GM08714 (cell line): Measurements from ENCODE around the gene AKNA.

Experiments
- H3K4me3 ChIP-seq: fragments of 200-500 bp; sonication (Bioruptor generic); 2 replicates; pipeline ENCODE4 v1.5.1; 2014; ENCODE audit warnings: mild to moderate bottlenecking, low read length, inconsistent platforms
- ZNF274 ChIP-seq: IDR thresholded peaks from 2 replicates; pipeline ENCODE4 v1.6.1; 2012; ENCODE audit warnings: mild to moderate bottlenecking, low read depth, low read length

The AKNA gene

DNA sequence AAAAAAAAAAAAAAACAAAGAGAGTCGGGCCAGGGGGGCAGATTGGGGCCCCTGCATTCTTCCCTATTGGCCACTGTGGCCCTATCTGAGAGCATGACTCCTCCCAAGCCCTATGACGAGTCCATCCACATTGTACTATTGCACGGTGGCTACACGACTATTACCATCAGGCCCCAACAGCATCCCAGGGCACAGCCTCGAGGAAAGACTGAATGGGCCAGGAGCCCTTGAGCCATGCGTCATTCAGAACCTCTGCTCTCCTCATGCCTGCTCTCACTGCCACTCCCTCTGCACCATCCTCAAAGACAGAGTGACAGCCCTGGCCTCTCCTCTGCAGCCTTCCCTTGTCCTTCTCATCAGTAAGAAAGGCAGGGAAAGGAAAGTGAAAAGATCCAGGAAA, 85.1 kb downstream of the AKNA start:
- H3K4me3 ChIP-seq, result no peak overlapping the region
- TF ChIP-seq ZNF274, result no peak

DNA sequence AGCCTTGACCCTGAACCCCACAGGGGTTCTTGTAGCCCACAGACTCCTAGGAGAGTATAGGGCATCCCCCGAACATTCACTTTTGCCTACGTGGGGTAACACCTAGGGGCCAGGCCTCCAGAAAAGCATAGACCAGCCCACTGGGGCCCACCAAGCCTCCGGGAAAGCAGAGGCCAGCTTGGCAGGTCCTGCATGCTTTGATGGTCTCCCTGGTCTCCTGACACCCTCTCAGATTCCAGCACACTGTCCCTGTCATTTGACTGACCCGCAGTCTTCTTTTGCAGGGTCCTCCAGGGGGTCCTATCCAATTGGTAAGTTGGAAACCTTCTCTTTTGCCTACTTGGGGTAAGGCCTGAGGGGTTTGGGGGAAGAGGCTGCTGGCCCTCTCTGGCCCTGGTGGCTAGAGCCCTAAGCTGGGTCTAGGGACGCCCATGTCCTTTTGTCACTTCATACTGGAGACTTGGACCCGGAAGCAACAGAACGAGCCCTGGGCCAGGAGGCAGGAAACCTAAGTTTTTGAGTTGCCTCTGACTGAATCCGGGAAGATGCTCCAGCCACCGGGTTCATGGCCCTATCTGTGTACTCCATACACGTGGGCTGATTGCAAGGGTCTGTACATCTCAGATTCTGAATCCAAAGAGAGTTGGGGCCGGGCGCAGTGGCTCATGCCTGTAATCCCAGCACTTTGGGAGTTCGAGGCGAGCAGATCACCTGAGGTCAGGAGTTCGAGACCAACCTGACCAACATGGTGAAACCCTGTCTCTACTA, 85.8 kb downstream of the AKNA start:
- no peak for TF ChIP-seq ZNF274
- H3K4me3 ChIP-seq, result no peak overlapping the region

DNA sequence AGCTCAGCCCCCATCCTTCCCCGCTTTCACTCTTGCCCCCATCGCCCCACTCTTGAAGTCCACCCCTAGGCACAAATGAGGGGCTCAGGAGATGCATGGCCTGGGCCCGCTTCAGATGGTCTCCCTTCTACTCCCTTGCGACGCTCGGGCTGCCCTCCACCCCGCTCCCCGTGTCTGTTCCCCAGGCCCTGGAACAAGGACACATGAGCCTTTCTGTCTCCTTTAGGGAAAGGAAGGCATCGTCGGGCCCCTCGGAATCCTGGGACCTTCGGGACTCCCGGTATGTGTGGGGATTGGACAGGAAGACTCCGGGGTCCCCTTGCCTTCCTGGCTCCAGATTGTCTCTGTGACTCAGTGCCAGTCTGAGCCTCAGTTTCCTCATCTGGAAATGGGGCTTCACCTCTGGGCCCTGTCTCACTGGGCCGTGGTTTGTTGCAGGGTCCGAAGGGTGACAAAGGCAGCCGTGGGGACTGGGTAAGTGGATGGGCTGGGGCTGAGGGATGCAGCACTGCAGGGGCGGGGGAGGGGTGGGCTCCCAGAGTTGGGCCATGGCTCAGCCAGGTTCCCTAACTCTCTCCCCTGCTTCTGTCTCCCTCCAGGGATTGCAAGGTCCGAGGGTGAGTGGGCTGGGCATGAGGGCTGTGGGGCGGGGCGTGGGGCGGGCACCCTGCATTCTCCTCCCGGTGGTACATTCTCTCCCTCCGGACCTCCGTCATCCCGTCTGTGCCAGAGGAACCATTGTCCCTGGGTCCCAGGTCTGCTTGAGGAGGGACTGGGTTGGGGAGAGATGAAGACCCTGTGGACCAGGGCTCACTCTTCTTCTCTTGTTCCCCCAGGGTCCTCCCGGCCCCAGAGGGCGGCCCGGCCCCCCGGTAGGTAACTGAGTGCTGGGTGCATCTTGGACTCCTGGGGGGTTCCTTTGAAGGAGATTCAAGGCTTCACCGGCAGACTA, 86.7 kb downstream of the AKNA start:
- no peak for TF ChIP-seq ZNF274

DNA sequence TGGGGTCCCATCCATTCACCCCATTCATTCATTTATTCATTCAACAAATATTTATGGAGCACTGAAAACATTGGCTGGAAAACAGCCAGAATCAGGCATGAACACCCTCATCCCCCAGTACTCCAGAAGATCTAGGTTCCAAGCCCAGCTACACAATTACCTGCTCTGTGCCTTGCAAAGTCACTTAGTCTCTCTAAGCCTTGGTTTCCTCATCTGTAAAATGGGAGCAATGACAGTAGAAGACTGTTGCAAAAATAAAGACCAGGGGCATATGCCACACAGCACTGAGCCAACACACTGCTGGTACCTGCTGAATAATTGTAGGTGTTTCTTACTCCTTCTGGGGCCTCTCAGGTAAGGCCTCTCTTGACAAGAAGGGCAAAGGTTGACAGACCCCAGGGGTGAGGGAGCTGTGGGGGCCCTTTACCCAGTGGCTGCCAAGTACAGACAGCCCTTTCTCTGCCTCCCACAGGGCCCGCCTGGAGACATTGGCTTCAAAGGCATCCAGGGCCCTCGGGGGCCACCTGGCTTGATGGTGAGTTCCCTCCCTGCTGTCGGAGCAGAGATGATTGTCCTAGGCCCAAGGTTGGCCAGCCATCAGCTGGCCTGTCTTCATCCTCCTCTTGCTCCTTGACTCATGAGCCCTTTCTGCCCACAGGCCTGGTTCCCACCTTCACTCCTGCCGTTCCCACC, 87.5 kb downstream of the AKNA start:
- H3K4me3 ChIP-seq, result no peak overlapping the region
- TF ChIP-seq ZNF274, result no peak

More for the DNA sequence above, 86.7 kb downstream of the AKNA start:
- no peak overlapping the region for H3K4me3 ChIP-seq

DNA sequence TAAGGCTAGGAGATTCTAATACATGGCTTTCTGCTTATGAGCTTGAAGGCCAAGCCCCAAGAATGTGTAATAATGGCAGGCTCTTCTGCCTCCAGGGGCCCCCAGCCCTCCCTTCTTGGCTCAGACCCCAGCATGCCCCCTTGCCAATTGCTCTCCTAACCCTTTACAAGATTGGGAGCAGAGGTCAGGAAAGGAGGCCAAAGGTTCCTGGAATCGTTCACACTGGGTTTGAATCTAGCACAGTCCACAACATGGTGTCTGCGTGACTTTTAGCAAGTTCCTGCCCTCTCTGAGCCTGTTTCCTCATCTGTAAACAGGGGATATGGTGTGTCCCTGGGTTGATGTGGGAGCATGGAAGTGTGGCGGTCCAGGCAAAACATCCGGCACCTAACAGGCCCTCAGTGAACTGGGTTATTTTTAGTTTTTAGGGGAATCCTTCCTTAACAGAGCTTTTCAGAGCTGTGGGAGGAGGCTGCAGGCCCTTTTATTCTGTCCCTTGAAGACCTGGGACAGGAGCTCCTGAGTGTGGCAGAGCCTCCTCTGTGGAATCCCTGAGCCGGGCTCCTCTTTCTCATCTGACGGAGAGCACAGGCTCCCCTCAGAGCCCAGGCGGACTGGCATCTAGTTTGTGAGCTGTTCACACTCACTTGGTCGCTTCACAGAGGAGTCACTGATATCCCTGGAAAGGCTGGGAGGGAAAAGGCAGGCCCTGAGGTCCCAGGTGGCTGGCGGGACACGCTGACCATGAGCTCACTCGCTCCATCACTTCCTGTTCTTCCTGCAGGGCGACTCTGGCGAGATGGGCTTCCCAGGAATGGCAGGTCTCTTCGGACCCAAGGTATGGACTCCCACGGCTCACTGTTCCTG, 88.3 kb downstream of the AKNA start:
- TF ChIP-seq ZNF274, result no peak
- no peak overlapping the region for H3K4me3 ChIP-seq

DNA sequence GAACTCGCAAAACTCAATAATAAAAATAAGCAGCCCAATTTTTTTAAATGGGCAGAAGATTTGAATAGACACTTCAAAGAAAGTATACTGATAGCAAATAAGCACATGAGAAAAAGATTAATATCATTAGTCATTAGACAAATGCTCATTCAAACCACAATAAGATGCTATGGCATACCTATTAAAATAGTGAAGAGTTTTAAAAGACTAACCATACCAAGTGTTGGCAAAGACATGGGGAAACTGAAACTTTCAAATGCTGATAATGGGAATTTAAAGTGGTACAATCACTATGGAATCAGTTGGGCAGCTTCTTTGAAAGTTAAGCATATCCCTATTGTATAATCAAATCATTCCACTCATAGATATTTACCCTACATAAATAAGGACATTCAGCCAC, 91.4 kb downstream of the AKNA start:
- no peak overlapping the region for H3K4me3 ChIP-seq
- TF ChIP-seq ZNF274, result no peak

DNA sequence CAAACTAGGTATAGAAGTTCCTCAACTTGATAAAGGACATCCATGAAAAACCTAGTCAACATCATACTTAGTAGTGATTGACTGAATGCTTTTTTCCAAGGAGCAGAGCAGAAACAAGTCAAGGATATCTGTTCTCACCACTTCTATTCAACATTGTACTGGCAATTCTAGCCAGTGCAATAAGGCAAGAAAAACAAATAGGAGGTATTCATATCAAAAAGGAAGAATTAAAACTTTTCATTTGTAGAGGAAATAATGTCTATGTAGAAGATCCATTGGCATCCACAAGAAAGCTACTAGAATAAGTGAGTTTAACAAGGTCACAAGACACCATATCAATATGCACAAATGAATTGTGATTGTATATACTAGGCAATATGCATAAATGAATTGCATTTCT, 93.1 kb downstream of the AKNA start:
- no peak overlapping the region for H3K4me3 ChIP-seq
- no peak for TF ChIP-seq ZNF274

DNA sequence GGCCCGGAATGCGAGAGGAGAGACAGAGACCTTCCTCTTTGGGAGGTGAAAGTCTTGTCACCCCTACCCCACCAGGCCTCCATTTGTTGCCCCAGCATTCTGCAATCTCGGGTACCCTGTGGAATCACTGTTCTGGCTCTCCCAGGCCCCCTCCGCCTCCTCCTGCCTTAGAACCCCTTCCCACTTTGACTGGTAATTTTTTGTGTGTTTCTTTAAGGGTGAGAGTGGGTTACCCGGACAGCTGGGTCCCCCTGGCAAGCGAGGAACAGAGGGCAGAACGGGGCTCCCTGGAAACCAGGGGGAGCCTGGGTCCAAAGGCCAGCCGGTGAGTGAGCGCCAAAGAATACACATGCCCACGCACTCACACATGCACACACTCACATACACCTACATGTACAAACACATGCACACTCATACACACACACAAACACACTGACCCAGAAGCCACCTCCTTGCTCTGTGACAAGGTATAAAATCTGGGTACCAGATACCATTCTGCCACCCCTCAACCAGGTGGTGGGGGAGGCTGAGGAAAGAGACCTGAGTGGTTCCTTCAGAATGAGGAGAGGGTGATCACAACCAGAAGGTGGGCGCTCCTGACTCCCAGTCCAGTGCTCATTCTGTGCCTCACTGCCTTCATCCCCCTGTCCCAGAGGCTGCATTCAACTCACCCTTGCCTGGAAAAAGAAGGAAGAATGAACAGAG, 95.7 kb downstream of the AKNA start:
- no peak overlapping the region for H3K4me3 ChIP-seq
- no peak for TF ChIP-seq ZNF274

DNA sequence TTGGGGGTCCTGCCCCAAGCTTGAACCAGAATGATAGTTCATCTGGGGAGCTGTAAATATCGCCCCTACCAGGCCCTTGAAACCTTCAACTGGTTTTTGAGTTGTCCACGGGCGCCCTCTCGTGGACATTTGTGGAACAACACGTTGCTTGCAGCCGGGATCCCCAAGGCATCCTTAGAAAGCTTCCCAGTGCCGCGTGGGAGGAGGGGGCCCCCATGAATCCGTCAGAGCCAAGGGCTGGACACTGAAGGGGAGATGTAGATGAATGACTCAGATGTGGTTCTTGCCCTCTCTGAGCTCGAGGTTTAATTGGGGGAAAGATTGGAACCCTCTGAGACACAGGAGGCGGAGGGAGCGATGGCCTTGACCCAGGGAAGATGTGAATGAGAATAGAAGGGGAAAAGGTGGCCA, 96.7 kb downstream of the AKNA start:
- no peak for TF ChIP-seq ZNF274
- H3K4me3 ChIP-seq, result no peak overlapping the region

DNA sequence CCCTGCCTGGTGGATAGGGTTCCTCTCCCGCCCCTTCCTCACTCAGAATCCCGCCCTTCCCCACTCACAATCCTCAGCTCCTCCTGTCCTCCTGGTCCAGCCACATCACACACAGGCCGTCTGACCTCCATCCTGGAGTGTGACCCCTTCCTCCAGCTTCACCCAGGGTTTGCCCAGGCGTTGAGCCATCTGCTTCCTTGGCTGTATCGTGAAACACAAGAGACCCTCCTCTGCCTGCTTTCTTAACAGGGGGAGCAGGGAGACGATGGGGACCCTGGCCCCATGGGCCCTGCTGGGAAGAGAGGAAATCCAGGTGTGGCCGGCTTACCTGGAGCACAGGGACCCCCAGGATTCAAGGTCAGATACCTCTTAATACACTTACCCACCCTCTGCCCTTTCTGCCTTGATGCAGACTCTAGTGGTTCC, 97.2 kb downstream of the AKNA start:
- TF ChIP-seq ZNF274, result no peak
- no peak overlapping the region for H3K4me3 ChIP-seq

DNA sequence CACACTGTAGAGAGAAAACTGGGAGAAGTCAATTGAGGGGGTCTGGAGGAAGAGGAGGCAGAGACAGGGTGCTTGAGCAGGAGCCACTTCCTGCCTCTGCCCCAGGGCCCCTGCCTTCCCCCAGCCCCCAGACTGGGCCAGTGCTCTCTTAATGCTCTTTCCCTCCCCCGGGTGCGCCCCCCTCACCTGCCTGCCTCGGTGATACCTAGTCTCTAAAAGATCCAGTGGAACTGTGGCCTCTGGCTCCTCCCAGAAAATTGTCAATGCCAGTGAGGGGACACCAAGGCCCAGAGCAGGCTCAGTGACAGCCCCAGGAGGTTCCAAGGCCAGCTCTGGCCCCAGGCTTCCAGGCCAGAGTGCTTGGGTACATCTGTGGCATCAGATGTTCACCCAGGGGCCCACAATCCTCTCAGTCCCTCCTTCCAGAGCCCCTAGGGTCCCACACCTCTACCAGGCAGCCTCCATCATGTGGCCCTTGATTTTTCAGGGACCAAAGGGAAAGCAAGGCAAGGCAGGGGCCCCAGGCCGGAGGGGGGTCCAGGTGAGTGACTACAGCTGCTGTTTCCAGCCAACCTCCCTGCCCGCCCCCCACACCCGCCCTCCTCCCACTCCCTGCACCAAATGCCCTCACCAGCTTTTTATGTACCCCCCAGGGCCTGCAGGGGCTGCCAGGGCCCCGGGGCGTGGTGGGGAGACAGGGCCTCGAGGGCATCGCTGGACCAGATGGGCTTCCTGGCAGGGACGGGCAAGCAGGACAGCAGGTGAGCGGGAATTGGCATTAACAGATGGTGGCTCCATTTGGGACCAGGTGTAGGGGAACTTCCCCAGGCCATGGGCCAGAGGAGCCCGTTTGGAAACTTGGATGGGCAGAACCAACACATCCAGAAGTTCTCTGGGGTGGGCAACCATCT, 98.0 kb downstream of the AKNA start:
- TF ChIP-seq ZNF274, result no peak

DNA sequence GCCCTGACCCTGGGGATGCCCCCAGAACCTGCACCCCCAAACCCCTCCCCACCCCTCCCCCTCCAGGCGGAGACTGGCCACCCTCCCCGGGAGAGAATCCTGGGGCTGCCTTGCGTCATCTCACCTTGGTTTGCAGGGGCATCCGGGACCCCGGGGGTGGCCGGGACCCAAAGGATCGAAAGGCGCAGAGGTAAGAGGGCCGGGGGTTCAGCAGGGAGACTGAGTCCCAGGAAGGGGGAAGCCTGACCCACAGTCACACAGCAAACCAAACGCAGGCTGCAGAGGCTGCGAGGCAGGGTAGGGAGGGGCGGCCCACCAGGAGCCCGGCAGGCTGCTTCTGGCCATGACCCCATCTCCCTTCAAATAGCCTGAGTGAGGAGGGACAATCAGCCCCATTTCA, 98.7 kb downstream of the AKNA start:
- H3K4me3 ChIP-seq, result no peak overlapping the region

More for the DNA sequence above, 98.0 kb downstream of the AKNA start:
- H3K4me3 ChIP-seq, result no peak overlapping the region

More for the DNA sequence above, 98.7 kb downstream of the AKNA start:
- no peak for TF ChIP-seq ZNF274
